Aorta (tissue), 5 donors: ENCODE data around the gene ARMS2. TPM values are rescaled to one million over a fixed set of nuclear protein-coding genes. Genes with fewer than 3 reads are reported as not detected.

Source experiments
- ATAC-seq: fragments of 200-7000 bp; cut with Tn5 transposase; one replicate; pipeline ENCODE4 v1.9.1; 2022; ENCODE audit warnings: moderate library complexity; ENCODE audit not compliant: low FRiP score
- DNase-seq, 2 donors: peaks; one replicate each; pipeline ENCODE4 v3.0.0-alpha.2; 2020
- H3K27ac ChIP-seq, 2 donors: one replicate each; pipeline ENCODE4 v1.5.1; 2013; ENCODE audit warnings: low read length in 2 of 2, mild to moderate bottlenecking in 2 of 2, moderate library complexity in 2 of 2, control low read depth in 1 of 2, inconsistent platforms in 1 of 2, low read depth in 1 of 2
- H3K27me3 ChIP-seq, 2 donors: one replicate each; pipeline ENCODE4 v1.6.1; 2013; ENCODE audit warnings: control low read depth in 1 of 2, low read length in 1 of 2, mild to moderate bottlenecking in 1 of 2, moderate library complexity in 1 of 2; ENCODE audit not compliant: insufficient read depth in 2 of 2, control insufficient read depth in 1 of 2
- H3K36me3 ChIP-seq, 2 donors: one replicate each; pipeline ENCODE4 v1.6.1; 2013; ENCODE audit warnings: control low read depth in 1 of 2, low read length in 1 of 2, mild to moderate bottlenecking in 1 of 2; ENCODE audit not compliant: insufficient read depth in 2 of 2, control insufficient read depth in 1 of 2
- H3K4me1 ChIP-seq, 2 donors: one replicate each; pipeline ENCODE4 v1.6.1; 2013; ENCODE audit warnings: low read length in 2 of 2, control low read depth in 1 of 2, mild to moderate bottlenecking in 1 of 2, moderate library complexity in 1 of 2; ENCODE audit not compliant: insufficient read depth in 2 of 2, control insufficient read depth in 1 of 2
- H3K4me3 ChIP-seq, 2 donors: one replicate each; pipeline ENCODE4 v1.5.1; 2013; ENCODE audit warnings: low read length in 2 of 2, control low read depth in 1 of 2, mild to moderate bottlenecking in 1 of 2
- H3K9me3 ChIP-seq: one replicate; pipeline ENCODE4 v1.6.1; 2013; ENCODE audit warnings: mild to moderate bottlenecking, low read length; ENCODE audit not compliant: control insufficient read depth
- WGBS, 2 donors: extraction: QIAGEN DNeasy Blood & Tissue Kit; methylation state at CpG; one replicate each; pipeline ENCODE4 v1.1.7; 2013; 5-methylcytosine and 5-hydroxymethylcytosine counted together
- intact Hi-C, 2 donors: fragments of 100-400 bp; cut with DNase I; formaldehyde crosslinking; loops; one replicate each; pipeline versions ENCODE4 v1.14.2 to v1.15.0; 2022
- polyA plus RNA-seq, 2 donors: library from polyadenylated mRNA; stranded (reverse); fragments of 200-250 nt; gene quantifications; one replicate each; pipeline ENCODE4 v1.2.3, GENCODE V29; 2013
- total RNA-seq, 2 donors: library from RNA; stranded (reverse); fragmentation: NEBNext Ultra II Directional; extraction: Animal tissue kit (Norgen Biotek cat#: 25700); gene quantifications; one replicate each; pipeline ENCODE4 v1.2.1, GENCODE V29; 2021
- donor health status: healthy with polysubstance abuse.
- donor health status: Bipolar disorder and iron deficiency.
- donor health status: DM: no; HTN: no; CAD: no.
- donor health status: DM: no; HTN: no; CAD: no.
- donor health status: DM: yes; HTN: yes; CAD: no.

Gene ARMS2
- total and polyA plus RNA-seq, 4 donors: not detected

GRCh38 chr10:122473116-122473515 is 18.7 kb downstream of the ARMS2 start:
- peak overlapping the region in 1 of 2 donors; percentile 55 for H3K27ac ChIP-seq
- peaks cover 4 to 16% of the 10 kb centered on the region in 2 donors for H3K4me1 ChIP-seq
- intact Hi-C loops: no loop called here
- WGBS, 2 donors: 63 to 66% methylated on average over 8 of the region's 8 CpGs
- no peak overlapping the region for H3K4me3 ChIP-seq
- no peaks in the 10 kb centered on the region for H3K27me3 ChIP-seq
- no peaks in the 10 kb centered on the region for H3K36me3 ChIP-seq
- H3K9me3 ChIP-seq: no peaks in the 10 kb centered on the region
- ATAC-seq (no peak), DNase-seq (no peak)

- Histone ChIP-seq H3K4me3 (no peak overlapping the region), H3K27ac (peak overlapping the region; percentile 20 to 43), H3K36me3 (no peaks in the 10 kb centered on the region), H3K4me1 (peaks cover 4 to 7% of the 10 kb centered on the region in 2 donors), H3K9me3 (no peaks in the 10 kb centered on the region), H3K27me3 (no peaks in the 10 kb centered on the region)
- intact Hi-C loops: loop anchor here in 1 of 2 donors (2.0 kb wide), 1 partner anchor 21 kb away; no protein-coding TSS in a partner anchor
- peak in 1 of 2 donors; percentile 71 for DNase-seq
- ATAC-seq: peak; percentile 52
- WGBS, 2 donors: 8% methylated on average over 15 of the region's 15 CpGs
Measured at GRCh38 chr10:122474131-122474818, 19.8 kb downstream of the ARMS2 start.

- peak overlapping the region; percentile 20 to 52 for H3K27ac ChIP-seq
- 2 to 6% methylated on average over 12 of the region's 12 CpGs for whole genome bisulfite sequencing, 2 donors
- DNase-seq (peak; percentile 87 to 92), ATAC-seq (peak; percentile 78)
- peaks cover 4 to 5% of the 10 kb centered on the region in 2 donors for H3K4me1 ChIP-seq
- H3K4me3 ChIP-seq: peak overlapping the region in 1 of 2 donors; percentile 9
- no peaks in the 10 kb centered on the region for H3K9me3 ChIP-seq
- no peaks in the 10 kb centered on the region for H3K36me3 ChIP-seq
- intact Hi-C loops: loop anchor here in 1 of 2 donors (2.0 kb wide), 1 partner anchor 20 kb away; no protein-coding TSS in a partner anchor
- H3K27me3 ChIP-seq: no peaks in the 10 kb centered on the region
Measured at GRCh38 chr10:122475100-122475499, 20.6 kb downstream of the ARMS2 start.

GRCh38 chr10:122475591-122476332 is 21.3 kb downstream of the ARMS2 start:
- no peaks in the 10 kb centered on the region for H3K9me3 ChIP-seq
- H3K4me1 ChIP-seq: peaks cover 4 to 5% of the 10 kb centered on the region in 2 donors
- H3K36me3 ChIP-seq: no peaks in the 10 kb centered on the region
- no peaks in the 10 kb centered on the region for H3K27me3 ChIP-seq
- intact Hi-C loops: loop anchor here in 1 of 2 donors (2.0 kb wide), 1 partner anchor 19 kb away; no protein-coding TSS in a partner anchor
- H3K27ac ChIP-seq: peak overlapping the region in 1 of 2 donors; percentile 78
- no peak overlapping the region for H3K4me3 ChIP-seq
- ATAC-seq (peak; percentile 75), DNase-seq (peak in 1 of 2 donors; percentile 51)
- WGBS, 2 donors: 11 to 13% methylated on average over 16 of the region's 16 CpGs

- DNase-seq (peak in 1 of 2 donors; percentile 40), ATAC-seq (no peak)
- Histone ChIP-seq H3K4me1 (peaks cover 4 to 5% of the 10 kb centered on the region in 2 donors), H3K4me3 (no peak overlapping the region), H3K27ac (peak overlapping the region in 1 of 2 donors; percentile 78), H3K27me3 (no peaks in the 10 kb centered on the region), H3K9me3 (no peaks in the 10 kb centered on the region), H3K36me3 (peaks cover 0 to 1% of the 10 kb centered on the region in 2 donors)
- intact Hi-C loops: no loop called here
- WGBS, 2 donors: 67 to 68% methylated on average over 6 of the region's 6 CpGs
Measured at GRCh38 chr10:122476333-122476695, 21.9 kb downstream of the ARMS2 start.

GRCh38 chr10:122477436-122477835 is 23.0 kb downstream of the ARMS2 start:
- Histone ChIP-seq H3K27me3 (no peaks in the 10 kb centered on the region), H3K9me3 (no peaks in the 10 kb centered on the region), H3K36me3 (peaks cover 0 to 1% of the 10 kb centered on the region in 2 donors), H3K4me1 (peaks cover 4 to 5% of the 10 kb centered on the region in 2 donors), H3K27ac (peak overlapping the region in 1 of 2 donors; percentile 50), H3K4me3 (no peak overlapping the region)
- DNase-seq: no peak
- 70 to 77% methylated on average over 5 of the region's 5 CpGs for WGBS, 2 donors
- ATAC-seq: no peak
- intact Hi-C loops: no loop called here

- intact Hi-C loops: no loop called here
- Histone ChIP-seq H3K4me1 (peaks cover 2 to 5% of the 10 kb centered on the region in 2 donors), H3K27me3 (no peaks in the 10 kb centered on the region), H3K36me3 (peaks cover 0 to 1% of the 10 kb centered on the region in 2 donors), H3K27ac (no peak overlapping the region), H3K4me3 (no peak overlapping the region), H3K9me3 (no peaks in the 10 kb centered on the region)
- WGBS, 2 donors: 70 to 77% methylated on average over 7 of the region's 7 CpGs
- ATAC-seq: no peak
- no peak for DNase-seq
Measured at GRCh38 chr10:122478971-122479370, 24.5 kb downstream of the ARMS2 start.

GRCh38 chr10:122480146-122480833 is 25.8 kb downstream of the ARMS2 start:
- Histone ChIP-seq H3K4me1 (peaks cover 0 to 5% of the 10 kb centered on the region in 2 donors), H3K9me3 (no peaks in the 10 kb centered on the region), H3K4me3 (no peak overlapping the region), H3K27ac (no peak overlapping the region), H3K36me3 (peaks cover 0 to 1% of the 10 kb centered on the region in 2 donors), H3K27me3 (no peaks in the 10 kb centered on the region)
- ATAC-seq (no peak), DNase-seq (no peak)
- WGBS, 2 donors: 91 to 92% methylated on average over 10 of the region's 10 CpGs
- intact Hi-C loops: no loop called here
